Measurements from ENCODE around the gene SCAMP1. TPM values are rescaled to one million over a fixed set of nuclear protein-coding genes. Genes with fewer than 3 reads are reported as not detected.
"Not testable (repeated sequence)": the region's sequence is repeated elsewhere in the genome, so short reads cannot be mapped to it uniquely, and the experiment has no call there.

Gene SCAMP1
- polyA plus RNA-seq, 2 donors = 8.7 TPM

GRCh38 chr5:78457507-78457906 is 97.1 kb downstream of the SCAMP1 start:
- H3K27ac ChIP-seq (ENCODE audit: low read depth in 2 of 2, low read length in 1 of 2); H3K4me3 ChIP-seq (ENCODE audit: low read depth in 1 of 2, low read length in 2 of 2); H3K36me3 ChIP-seq (ENCODE audit: control insufficient read depth in 2 of 2, insufficient read depth in 2 of 2, low read length in 1 of 2); H3K4me1 ChIP-seq (ENCODE audit: control insufficient read depth in 2 of 2, insufficient read depth in 2 of 2, low read length in 1 of 2); H3K27me3 ChIP-seq (ENCODE audit: control insufficient read depth in 1 of 2, insufficient read depth in 2 of 2, low read length in 2 of 2); H3K9me3 ChIP-seq (ENCODE audit: control insufficient read depth in 2 of 2, insufficient read depth in 1 of 2, low read depth in 1 of 2, low read length in 1 of 2): not testable (repeated sequence)
- 81 to 87% methylated on average over 10 to 14 of the region's 14 CpGs for WGBS, 2 donors

- no peaks in the 10 kb centered on the region for H3K9me3 ChIP-seq (ENCODE audit: control insufficient read depth in 2 of 2, insufficient read depth in 1 of 2, low read depth in 1 of 2, low read length in 1 of 2)
- H3K36me3 ChIP-seq (ENCODE audit: control insufficient read depth in 2 of 2, insufficient read depth in 2 of 2, low read length in 1 of 2) = no peaks in the 10 kb centered on the region
- WGBS, 2 donors = 86 to 90% methylated on average over 2 of the region's 2 CpGs
- H3K27me3 ChIP-seq (ENCODE audit: control insufficient read depth in 1 of 2, insufficient read depth in 2 of 2, low read length in 2 of 2) = no peaks in the 10 kb centered on the region
- no peaks in the 10 kb centered on the region for H3K4me1 ChIP-seq (ENCODE audit: control insufficient read depth in 2 of 2, insufficient read depth in 2 of 2, low read length in 1 of 2)
- H3K4me3 ChIP-seq (ENCODE audit: low read depth in 1 of 2, low read length in 2 of 2) = no peak overlapping the region
- no peak overlapping the region for H3K27ac ChIP-seq (ENCODE audit: low read depth in 2 of 2, low read length in 1 of 2)
Observed at GRCh38 chr5:78458843-78459242, 98.4 kb downstream of the SCAMP1 start.

- Histone ChIP-seq H3K4me1 (ENCODE audit: control insufficient read depth in 2 of 2, insufficient read depth in 2 of 2, low read length in 1 of 2) (no peaks in the 10 kb centered on the region), H3K27ac (ENCODE audit: low read depth in 2 of 2, low read length in 1 of 2) (no peak overlapping the region), H3K27me3 (ENCODE audit: control insufficient read depth in 1 of 2, insufficient read depth in 2 of 2, low read length in 2 of 2) (no peaks in the 10 kb centered on the region), H3K9me3 (ENCODE audit: control insufficient read depth in 2 of 2, insufficient read depth in 1 of 2, low read depth in 1 of 2, low read length in 1 of 2) (no peaks in the 10 kb centered on the region), H3K4me3 (ENCODE audit: low read depth in 1 of 2, low read length in 2 of 2) (no peak overlapping the region), H3K36me3 (ENCODE audit: control insufficient read depth in 2 of 2, insufficient read depth in 2 of 2, low read length in 1 of 2) (no peaks in the 10 kb centered on the region)
- WGBS, 2 donors = 99 to 100% methylated on average over 1 of the region's 1 CpG
Observed at GRCh38 chr5:78467140-78467539, 106.7 kb downstream of the SCAMP1 start.

GRCh38 chr5:78467752-78468357 is 107.4 kb downstream of the SCAMP1 start:
- H3K27me3 ChIP-seq (ENCODE audit: control insufficient read depth in 1 of 2, insufficient read depth in 2 of 2, low read length in 2 of 2) = no peaks in the 10 kb centered on the region
- WGBS, 2 donors = 11 to 12% methylated on average over 3 of the region's 3 CpGs
- H3K4me1 ChIP-seq (ENCODE audit: control insufficient read depth in 2 of 2, insufficient read depth in 2 of 2, low read length in 1 of 2) = no peaks in the 10 kb centered on the region
- no peak overlapping the region for H3K27ac ChIP-seq (ENCODE audit: low read depth in 2 of 2, low read length in 1 of 2)
- no peaks in the 10 kb centered on the region for H3K36me3 ChIP-seq (ENCODE audit: control insufficient read depth in 2 of 2, insufficient read depth in 2 of 2, low read length in 1 of 2)
- H3K4me3 ChIP-seq (ENCODE audit: low read depth in 1 of 2, low read length in 2 of 2) = no peak overlapping the region
- H3K9me3 ChIP-seq (ENCODE audit: control insufficient read depth in 2 of 2, insufficient read depth in 1 of 2, low read depth in 1 of 2, low read length in 1 of 2) = no peaks in the 10 kb centered on the region

- Histone ChIP-seq H3K4me1 (ENCODE audit: control insufficient read depth in 2 of 2, insufficient read depth in 2 of 2, low read length in 1 of 2) (no peaks in the 10 kb centered on the region), H3K36me3 (ENCODE audit: control insufficient read depth in 2 of 2, insufficient read depth in 2 of 2, low read length in 1 of 2) (no peaks in the 10 kb centered on the region), H3K27me3 (ENCODE audit: control insufficient read depth in 1 of 2, insufficient read depth in 2 of 2, low read length in 2 of 2) (no peaks in the 10 kb centered on the region), H3K27ac (ENCODE audit: low read depth in 2 of 2, low read length in 1 of 2) (no peak overlapping the region), H3K4me3 (ENCODE audit: low read depth in 1 of 2, low read length in 2 of 2) (no peak overlapping the region), H3K9me3 (ENCODE audit: control insufficient read depth in 2 of 2, insufficient read depth in 1 of 2, low read depth in 1 of 2, low read length in 1 of 2) (no peaks in the 10 kb centered on the region)
Observed at GRCh38 chr5:78471896-78472295, 111.5 kb downstream of the SCAMP1 start.

DNA sequence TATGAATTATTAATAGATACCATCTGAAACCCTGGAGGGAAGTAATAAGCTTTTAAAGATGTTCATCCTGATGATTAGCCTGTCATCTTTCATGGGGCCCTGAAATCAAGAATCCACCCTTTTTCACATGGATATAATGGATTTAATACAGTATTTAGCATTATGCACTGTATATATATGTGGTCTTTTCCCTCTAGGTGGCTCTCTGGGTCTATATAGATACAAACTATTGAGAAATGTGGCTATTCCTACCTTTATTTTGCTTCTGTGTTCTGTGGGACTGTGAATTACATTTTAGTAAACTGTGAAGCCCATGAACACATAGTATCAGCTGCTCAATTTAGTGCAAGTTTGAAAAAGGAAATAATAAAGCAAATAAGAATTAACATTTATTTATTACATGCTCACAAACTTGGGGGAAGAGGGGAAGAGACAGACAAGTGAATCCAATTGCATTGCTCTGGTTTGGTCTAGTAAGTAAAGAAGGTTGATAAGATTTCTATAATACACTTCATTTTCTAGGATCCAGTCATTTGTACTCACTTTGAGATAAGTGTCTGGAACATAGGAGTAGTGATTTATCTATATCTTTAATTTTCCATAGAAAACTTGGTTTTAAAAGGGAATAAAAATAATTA is 112.2 kb downstream of the SCAMP1 start:
- Histone ChIP-seq H3K27me3 (ENCODE audit: control insufficient read depth in 1 of 2, insufficient read depth in 2 of 2, low read length in 2 of 2) (no peaks in the 10 kb centered on the region), H3K27ac (ENCODE audit: low read depth in 2 of 2, low read length in 1 of 2) (no peak overlapping the region), H3K4me3 (ENCODE audit: low read depth in 1 of 2, low read length in 2 of 2) (no peak overlapping the region), H3K36me3 (ENCODE audit: control insufficient read depth in 2 of 2, insufficient read depth in 2 of 2, low read length in 1 of 2) (no peaks in the 10 kb centered on the region), H3K9me3 (ENCODE audit: control insufficient read depth in 2 of 2, insufficient read depth in 1 of 2, low read depth in 1 of 2, low read length in 1 of 2) (no peaks in the 10 kb centered on the region), H3K4me1 (ENCODE audit: control insufficient read depth in 2 of 2, insufficient read depth in 2 of 2, low read length in 1 of 2) (no peaks in the 10 kb centered on the region)

- WGBS, 2 donors = 95 to 97% methylated on average over 1 of the region's 1 CpG
- no peak overlapping the region for H3K4me3 ChIP-seq (ENCODE audit: low read depth in 1 of 2, low read length in 2 of 2)
- no peaks in the 10 kb centered on the region for H3K4me1 ChIP-seq (ENCODE audit: control insufficient read depth in 2 of 2, insufficient read depth in 2 of 2, low read length in 1 of 2)
- H3K9me3 ChIP-seq (ENCODE audit: control insufficient read depth in 2 of 2, insufficient read depth in 1 of 2, low read depth in 1 of 2, low read length in 1 of 2) = no peaks in the 10 kb centered on the region
- no peaks in the 10 kb centered on the region for H3K27me3 ChIP-seq (ENCODE audit: control insufficient read depth in 1 of 2, insufficient read depth in 2 of 2, low read length in 2 of 2)
- no peaks in the 10 kb centered on the region for H3K36me3 ChIP-seq (ENCODE audit: control insufficient read depth in 2 of 2, insufficient read depth in 2 of 2, low read length in 1 of 2)
- H3K27ac ChIP-seq (ENCODE audit: low read depth in 2 of 2, low read length in 1 of 2) = no peak overlapping the region
Observed at GRCh38 chr5:78473751-78474150, 113.3 kb downstream of the SCAMP1 start.

DNA sequence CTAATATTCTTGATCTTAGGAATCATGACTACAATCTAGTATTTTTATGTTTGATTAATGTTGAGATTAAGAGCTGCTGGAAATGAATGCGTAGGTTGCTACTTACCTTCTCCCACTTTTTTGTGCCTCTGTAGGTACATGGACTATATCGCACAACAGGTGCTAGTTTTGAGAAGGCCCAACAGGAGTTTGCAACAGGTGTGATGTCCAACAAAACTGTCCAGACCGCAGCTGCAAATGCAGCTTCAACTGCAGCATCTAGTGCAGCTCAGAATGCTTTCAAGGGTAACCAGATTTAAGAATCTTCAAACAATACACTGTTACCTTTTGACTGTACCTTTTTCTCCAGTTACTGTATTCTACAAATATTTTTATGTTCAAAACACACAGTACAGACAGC is 115.0 kb downstream of the SCAMP1 start:
- WGBS, 2 donors = 96 to 97% methylated on average over 3 of the region's 3 CpGs
- no peak overlapping the region for H3K27ac ChIP-seq (ENCODE audit: low read depth in 2 of 2, low read length in 1 of 2)

GRCh38 chr5:78476795-78477194 is 116.4 kb downstream of the SCAMP1 start:
- no peak overlapping the region for H3K27ac ChIP-seq (ENCODE audit: low read depth in 2 of 2, low read length in 1 of 2)
- WGBS, 2 donors = 86 to 92% methylated on average over 1 of the region's 1 CpG
- no peaks in the 10 kb centered on the region for H3K27me3 ChIP-seq (ENCODE audit: control insufficient read depth in 1 of 2, insufficient read depth in 2 of 2, low read length in 2 of 2)

More for the DNA sequence above, 115.0 kb downstream of the SCAMP1 start:
- Histone ChIP-seq H3K4me1 (ENCODE audit: control insufficient read depth in 2 of 2, insufficient read depth in 2 of 2, low read length in 1 of 2) (no peaks in the 10 kb centered on the region), H3K4me3 (ENCODE audit: low read depth in 1 of 2, low read length in 2 of 2) (no peak overlapping the region), H3K36me3 (ENCODE audit: control insufficient read depth in 2 of 2, insufficient read depth in 2 of 2, low read length in 1 of 2) (no peaks in the 10 kb centered on the region), H3K9me3 (ENCODE audit: control insufficient read depth in 2 of 2, insufficient read depth in 1 of 2, low read depth in 1 of 2, low read length in 1 of 2) (no peaks in the 10 kb centered on the region), H3K27me3 (ENCODE audit: control insufficient read depth in 1 of 2, insufficient read depth in 2 of 2, low read length in 2 of 2) (no peaks in the 10 kb centered on the region)

GRCh38 chr5:78482948-78483347 is 122.5 kb downstream of the SCAMP1 start:
- Histone ChIP-seq H3K36me3 (ENCODE audit: control insufficient read depth in 2 of 2, insufficient read depth in 2 of 2, low read length in 1 of 2) (peaks cover 0 to 4% of the 10 kb centered on the region in 2 donors), H3K27me3 (ENCODE audit: control insufficient read depth in 1 of 2, insufficient read depth in 2 of 2, low read length in 2 of 2) (no peaks in the 10 kb centered on the region), H3K4me3 (ENCODE audit: low read depth in 1 of 2, low read length in 2 of 2) (no peak overlapping the region), H3K4me1 (ENCODE audit: control insufficient read depth in 2 of 2, insufficient read depth in 2 of 2, low read length in 1 of 2) (no peaks in the 10 kb centered on the region), H3K27ac (ENCODE audit: low read depth in 2 of 2, low read length in 1 of 2) (no peak overlapping the region), H3K9me3 (ENCODE audit: control insufficient read depth in 2 of 2, insufficient read depth in 1 of 2, low read depth in 1 of 2, low read length in 1 of 2) (no peaks in the 10 kb centered on the region)
- WGBS, 2 donors = 93 to 98% methylated on average over 1 of the region's 1 CpG

More at GRCh38 chr5:78476795-78477194, 116.4 kb downstream of the SCAMP1 start:
- H3K9me3 ChIP-seq (ENCODE audit: control insufficient read depth in 2 of 2, insufficient read depth in 1 of 2, low read depth in 1 of 2, low read length in 1 of 2) = no peaks in the 10 kb centered on the region
- H3K4me1 ChIP-seq (ENCODE audit: control insufficient read depth in 2 of 2, insufficient read depth in 2 of 2, low read length in 1 of 2) = no peaks in the 10 kb centered on the region
- H3K36me3 ChIP-seq (ENCODE audit: control insufficient read depth in 2 of 2, insufficient read depth in 2 of 2, low read length in 1 of 2) = no peaks in the 10 kb centered on the region
- no peak overlapping the region for H3K4me3 ChIP-seq (ENCODE audit: low read depth in 1 of 2, low read length in 2 of 2)

Data from esophagus (tissue), 2 donors.